Endothelial cell of hepatic sinusoid (primary cell): Measurements from ENCODE around the gene HEPHL1.
"Not testable (repeated sequence)": the region's sequence is repeated elsewhere in the genome, so short reads cannot be mapped to it uniquely, and the experiment has no call there.

ENCODE experiments used
- in situ Hi-C: cut with HindIII; loops from 2 replicates; pipeline ENCODE4 v1.10.0; 2017; ENCODE audit warnings: low sequenced_read_pairs

Gene HEPHL1

GRCh38 chr11:94077552-94078293 is 56.6 kb downstream of the HEPHL1 start:
- in situ Hi-C loops: no loop called here

- in situ Hi-C loops: no loop called here
Observed at GRCh38 chr11:94084164-94084563, 63.0 kb downstream of the HEPHL1 start.

- in situ Hi-C loops: no loop called here
Observed at GRCh38 chr11:94088906-94089305, 67.8 kb downstream of the HEPHL1 start.

GRCh38 chr11:94089341-94089740 is 68.2 kb downstream of the HEPHL1 start:
- in situ Hi-C loops: no loop called here

GRCh38 chr11:94090401-94090800 is 69.2 kb downstream of the HEPHL1 start:
- in situ Hi-C loops: no loop called here

GRCh38 chr11:94091091-94091490 is 69.9 kb downstream of the HEPHL1 start:
- in situ Hi-C loops: no loop called here

GRCh38 chr11:94100253-94100652 is 79.1 kb downstream of the HEPHL1 start:
- in situ Hi-C loops: no loop called here

GRCh38 chr11:94103471-94103870 is 82.3 kb downstream of the HEPHL1 start:
- in situ Hi-C loops: no loop called here

- in situ Hi-C loops: no loop called here
Observed at GRCh38 chr11:94104734-94105133, 83.6 kb downstream of the HEPHL1 start.

- in situ Hi-C loops: no loop called here
Observed at GRCh38 chr11:94106716-94107115, 85.6 kb downstream of the HEPHL1 start.

- in situ Hi-C loops: no loop called here
Observed at GRCh38 chr11:94107363-94107762, 86.2 kb downstream of the HEPHL1 start.

- in situ Hi-C loops: no loop called here
Observed at GRCh38 chr11:94111241-94111640, 90.1 kb downstream of the HEPHL1 start.

- in situ Hi-C loops: no loop called here
Observed at GRCh38 chr11:94111660-94112059, 90.5 kb downstream of the HEPHL1 start.

- in situ Hi-C loops: no loop called here
Observed at GRCh38 chr11:94112206-94112953, 91.2 kb downstream of the HEPHL1 start.

GRCh38 chr11:94117197-94117574 is 96.0 kb downstream of the HEPHL1 start:
- in situ Hi-C loops: no loop called here

- in situ Hi-C loops: no loop called here
Observed at GRCh38 chr11:94117871-94118270, 96.7 kb downstream of the HEPHL1 start.

- in situ Hi-C loops: not testable (repeated sequence)
Observed at GRCh38 chr11:94119676-94120075, 98.5 kb downstream of the HEPHL1 start.

- in situ Hi-C loops: not testable (repeated sequence)
Observed at GRCh38 chr11:94120516-94120915, 99.4 kb downstream of the HEPHL1 start.

GRCh38 chr11:94120946-94121345 is 99.8 kb downstream of the HEPHL1 start:
- in situ Hi-C loops: no loop called here

- in situ Hi-C loops: no loop called here
Observed at GRCh38 chr11:94125407-94126115, 104.4 kb downstream of the HEPHL1 start.

- in situ Hi-C loops: no loop called here
Observed at GRCh38 chr11:94127638-94128037, 106.5 kb downstream of the HEPHL1 start.

- in situ Hi-C loops: no loop called here
Observed at GRCh38 chr11:94128291-94128745, 107.2 kb downstream of the HEPHL1 start.
